Fibroblast of pulmonary artery (primary cell): ENCODE results near the gene MFSD1.
A peak's percentile ranks its signal among the peaks of the same experiment; 100 is the strongest.

Source experiments
- DNase-seq: peaks from one replicate; pipeline ENCODE4 v3.0.0-alpha.2; 2010; ENCODE audit warnings: low read depth
- H3K4me3 ChIP-seq: replicated peaks from 2 replicates; pipeline ENCODE4 v1.5.1; 2011; ENCODE audit warnings: low read depth, mild to moderate bottlenecking, control low read depth, low read length, moderate library complexity
- CTCF ChIP-seq: IDR thresholded peaks from 2 replicates; pipeline ENCODE4 v1.5.1; 2011; ENCODE audit warnings: mild to moderate bottlenecking, control low read depth, low read length, inconsistent platforms; ENCODE audit errors: missing control alignments

MFSD1 gene

GRCh38 chr3:158775426-158776410 is 26.1 kb upstream of the MFSD1 start:
- no peak for TF ChIP-seq CTCF
- no peak overlapping the region for H3K4me3 ChIP-seq
- DNase-seq = no peak

DNA sequence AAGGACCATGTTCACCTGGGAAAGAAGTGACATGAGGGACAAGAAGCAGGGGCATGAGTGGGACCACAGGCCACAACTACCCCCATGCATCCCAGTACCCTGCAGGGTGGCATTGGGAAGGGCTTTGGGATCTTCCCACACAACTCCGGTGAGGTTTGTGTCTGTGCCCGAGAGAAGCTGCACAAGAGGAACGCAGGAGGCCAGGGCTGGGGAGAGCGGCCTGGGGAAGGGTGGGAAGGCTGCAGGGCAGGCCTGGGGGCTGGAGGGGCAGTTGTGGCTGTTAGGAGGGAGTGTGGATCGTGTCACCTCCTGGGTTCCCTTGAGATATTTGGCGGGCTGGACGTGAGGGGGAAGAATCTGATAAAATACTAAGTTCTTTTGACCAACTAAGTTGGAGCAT is 25.3 kb upstream of the MFSD1 start:
- TF ChIP-seq CTCF = no peak
- no peak for DNase-seq
- H3K4me3 ChIP-seq = no peak overlapping the region

- no peak overlapping the region for H3K4me3 ChIP-seq
- DNase-seq = peak; percentile 29
- TF ChIP-seq CTCF = no peak
Observed at GRCh38 chr3:158777161-158777873, 24.5 kb upstream of the MFSD1 start.

GRCh38 chr3:158780766-158781165 is 21.1 kb upstream of the MFSD1 start:
- DNase-seq = peak; percentile 19
- no peak for TF ChIP-seq CTCF
- H3K4me3 ChIP-seq = no peak overlapping the region

- TF ChIP-seq CTCF = no peak
- no peak for DNase-seq
- no peak overlapping the region for H3K4me3 ChIP-seq
Observed at GRCh38 chr3:158781191-158781590, 20.7 kb upstream of the MFSD1 start.

DNA sequence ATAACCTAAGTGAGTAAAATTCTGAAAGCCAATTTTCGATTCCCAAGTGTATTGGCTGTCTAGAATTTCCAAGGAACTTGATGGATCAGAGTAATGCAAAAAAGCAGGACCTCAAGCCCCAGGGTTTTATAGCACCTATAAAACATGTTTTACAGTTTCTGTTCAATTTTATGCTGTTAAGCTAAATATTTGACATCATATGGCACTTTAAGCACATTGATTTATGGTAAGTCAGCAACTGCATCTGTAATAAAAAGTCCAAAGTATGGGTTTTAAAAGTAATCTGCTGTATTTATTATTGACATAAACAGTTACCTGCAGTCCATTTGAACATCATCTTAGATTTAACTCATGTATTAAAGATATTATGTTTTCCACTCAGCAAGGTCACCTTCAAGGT is 20.0 kb upstream of the MFSD1 start:
- no peak for DNase-seq
- no peak overlapping the region for H3K4me3 ChIP-seq
- TF ChIP-seq CTCF = no peak
